WI38 (cell line): Measurements from ENCODE around the gene TBC1D17.
A peak's percentile ranks its signal among the peaks of the same experiment; 100 is the strongest.

Source experiments
- H3K4me3 ChIP-seq: 2 replicates; pipeline ENCODE4 v1.5.1; 2011; ENCODE audit warnings: low read depth, mild to moderate bottlenecking, control low read depth, low read length
- CTCF ChIP-seq: IDR thresholded peaks from 2 replicates; pipeline ENCODE4 v1.5.1; 2012; ENCODE audit warnings: low read depth, mild to moderate bottlenecking, control low read depth, low read length

TBC1D17 gene

GRCh38 chr19:49862391-49863253 is 14.9 kb upstream of the TBC1D17 start:
- no peak for TF ChIP-seq CTCF

GRCh38 chr19:49863254-49863934 is 14.1 kb upstream of the TBC1D17 start:
- no peak for TF ChIP-seq CTCF
- H3K4me3 ChIP-seq = no peak overlapping the region

More at GRCh38 chr19:49862391-49863253, 14.9 kb upstream of the TBC1D17 start:
- H3K4me3 ChIP-seq = no peak overlapping the region

- TF ChIP-seq CTCF = no peak
- H3K4me3 ChIP-seq = no peak overlapping the region
Observed at GRCh38 chr19:49863935-49864320, 13.6 kb upstream of the TBC1D17 start.

- TF ChIP-seq CTCF = no peak
- no peak overlapping the region for H3K4me3 ChIP-seq
Observed at GRCh38 chr19:49864890-49865289, 12.6 kb upstream of the TBC1D17 start.

GRCh38 chr19:49866933-49867782 is 10.3 kb upstream of the TBC1D17 start, which contains the start of gene PNKP:
TSS of gene PNKP (minus strand) at chr19:49867576. CDS start at chr19:49867204, 372 bp downstream.
- TF ChIP-seq CTCF = no peak

GRCh38 chr19:49869009-49869483 is 8.5 kb upstream of the TBC1D17 start:
- H3K4me3 ChIP-seq = peak overlapping the region; percentile 40
- no peak for TF ChIP-seq CTCF

More at GRCh38 chr19:49866933-49867782, 10.3 kb upstream of the TBC1D17 start, which contains the start of gene PNKP:
- peak within 1 kb of the TSS; percentile 91 for H3K4me3 ChIP-seq
